NOMO-1 (cell line): ENCODE results near the gene ADGRE2.

Experiments
- DNase-seq, 2 experiments: peaks; one replicate each; lab custom pipeline; 2025; ENCODE audit not compliant: unreplicated experiment in 2 of 2; lab: John Stamatoyannopoulos, UW

Gene ADGRE2

DNA sequence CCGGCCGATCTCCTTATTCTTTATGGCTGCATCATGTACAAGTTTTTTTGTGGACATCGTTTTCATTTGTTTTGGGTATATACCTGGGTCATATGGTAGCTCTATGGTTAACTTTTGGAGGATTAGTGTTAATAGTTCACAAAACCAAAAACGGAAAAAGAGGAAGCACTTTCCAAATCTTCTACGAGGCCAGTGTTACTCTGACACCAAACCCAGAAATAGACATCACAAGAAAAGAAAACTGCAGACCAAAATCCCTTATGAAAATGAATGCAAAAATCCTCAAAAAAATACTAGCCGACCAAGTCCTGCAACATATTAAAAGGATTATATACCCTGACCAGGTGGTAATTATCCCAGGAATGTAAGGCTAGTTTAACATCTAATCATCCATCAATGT lies 29.8 kb downstream of the ADGRE2 start:
- peak; percentile 16 to 21 for DNase-seq

DNA sequence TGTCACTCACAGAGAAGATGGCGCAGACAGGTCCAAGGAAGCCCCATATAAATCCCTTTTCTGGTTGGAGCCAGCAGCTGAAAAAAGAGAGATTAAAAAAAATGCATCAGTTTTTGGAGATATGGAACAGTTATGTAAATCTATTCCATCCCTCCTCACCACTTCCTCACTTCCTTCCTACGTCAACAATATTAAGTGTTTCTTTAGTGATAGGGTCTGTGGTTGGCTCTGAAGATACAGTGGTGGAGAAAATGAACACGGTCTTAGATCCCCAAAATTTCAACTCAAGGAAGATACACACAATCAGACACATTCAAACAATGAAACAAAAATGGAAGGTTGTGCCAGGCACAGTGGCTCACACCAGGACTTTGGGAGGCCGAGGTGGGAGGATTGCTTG lies 31.5 kb downstream of the ADGRE2 start:
- DNase-seq, result no peak

DNA sequence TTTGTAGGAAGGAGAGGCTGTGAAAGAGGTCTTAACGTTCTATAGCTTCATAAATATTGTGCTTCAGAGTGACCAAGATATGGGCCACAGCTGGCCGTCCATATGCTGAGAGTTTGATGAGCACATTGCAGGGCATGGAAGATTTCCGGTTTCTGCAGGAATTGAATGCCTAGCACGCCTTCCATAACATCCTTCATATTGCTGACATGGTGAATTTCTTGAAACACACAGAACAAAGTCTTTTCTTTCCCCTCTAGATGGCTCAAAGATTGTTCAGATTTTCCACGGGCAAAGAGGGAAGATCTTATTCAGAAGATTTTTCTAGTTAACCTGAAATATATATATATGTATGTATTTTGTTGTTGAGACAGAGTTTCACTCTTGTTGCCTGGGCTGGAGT lies 42.4 kb downstream of the ADGRE2 start:
- DNase-seq, result no peak

DNA sequence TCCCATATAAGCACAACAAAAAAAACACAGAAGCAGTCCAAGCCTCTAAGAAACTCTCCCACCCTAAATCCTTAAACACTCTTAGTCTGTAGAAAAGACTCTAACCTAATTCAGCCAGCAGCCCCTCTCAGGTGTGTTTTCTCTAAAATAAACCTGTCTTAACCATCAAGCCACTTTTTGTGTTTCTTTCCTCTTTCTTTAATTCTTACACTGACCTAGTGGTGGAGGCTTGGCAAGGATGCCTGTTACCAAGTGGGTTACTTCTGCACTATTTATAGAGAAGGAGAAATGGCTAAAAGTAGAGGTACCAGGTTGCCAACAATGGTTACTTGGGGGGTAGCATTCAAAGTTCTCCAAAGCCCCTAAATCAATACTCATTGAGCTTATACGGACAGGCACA lies 44.8 kb downstream of the ADGRE2 start:
- DNase-seq, result no peak

DNA sequence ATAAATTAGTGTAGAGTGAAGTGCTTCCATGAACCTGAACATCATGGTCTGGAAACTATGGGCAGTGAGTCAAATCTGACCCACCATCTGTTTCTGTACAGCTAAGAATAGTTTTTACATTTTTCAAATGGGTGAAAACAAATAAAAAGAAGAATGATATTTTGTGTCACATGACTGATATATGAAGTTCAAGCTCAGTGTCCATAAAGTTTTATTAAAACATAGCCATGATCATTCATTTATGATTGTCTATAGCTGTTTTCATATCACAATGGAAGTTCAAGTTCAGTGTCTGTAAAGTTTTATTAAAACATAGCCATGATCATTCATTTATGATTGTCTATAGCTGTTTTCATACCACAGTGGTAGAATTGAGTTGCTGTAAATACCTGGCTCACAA lies 45.9 kb downstream of the ADGRE2 start:
- no peak for DNase-seq

DNA sequence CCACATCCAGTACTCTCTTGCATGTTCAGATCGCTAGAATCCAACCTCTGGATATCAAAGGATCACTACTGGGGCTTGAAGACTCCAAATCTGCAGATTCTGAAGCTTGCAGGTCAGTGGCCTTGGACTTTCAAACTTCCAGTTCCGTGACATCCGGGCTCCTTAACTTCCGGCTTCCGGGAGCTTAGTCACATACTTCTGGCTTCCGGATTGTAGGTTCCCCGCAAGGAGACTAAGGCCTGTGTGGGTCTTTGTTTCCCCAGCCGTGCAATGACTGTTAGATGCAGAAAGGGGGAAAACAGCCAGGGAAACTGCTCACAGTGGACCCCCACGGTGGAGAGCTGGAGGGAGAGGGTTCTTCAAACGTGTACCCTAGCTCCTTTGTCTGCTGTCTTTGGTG lies 47.2 kb downstream of the ADGRE2 start:
- no peak for DNase-seq

DNA sequence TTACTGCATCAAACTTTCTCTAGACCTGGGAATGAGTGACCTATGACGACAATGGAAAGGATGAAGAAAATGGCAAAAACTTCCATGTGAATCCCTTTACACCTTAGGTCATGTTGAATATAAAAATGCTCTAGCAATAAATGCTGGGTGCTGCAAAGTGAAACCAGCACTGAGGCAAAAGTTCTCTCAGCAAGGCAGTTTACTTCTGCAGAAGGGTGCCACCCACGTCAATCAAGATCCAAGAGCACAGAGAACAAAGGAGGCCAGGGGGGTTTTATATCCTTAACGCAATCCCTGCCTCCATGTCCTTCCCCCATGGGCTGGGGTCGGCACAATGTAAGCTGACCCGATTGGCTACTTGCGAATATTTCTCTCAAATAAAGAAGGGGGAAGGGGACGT lies 49.8 kb downstream of the ADGRE2 start:
- no peak for DNase-seq

DNA sequence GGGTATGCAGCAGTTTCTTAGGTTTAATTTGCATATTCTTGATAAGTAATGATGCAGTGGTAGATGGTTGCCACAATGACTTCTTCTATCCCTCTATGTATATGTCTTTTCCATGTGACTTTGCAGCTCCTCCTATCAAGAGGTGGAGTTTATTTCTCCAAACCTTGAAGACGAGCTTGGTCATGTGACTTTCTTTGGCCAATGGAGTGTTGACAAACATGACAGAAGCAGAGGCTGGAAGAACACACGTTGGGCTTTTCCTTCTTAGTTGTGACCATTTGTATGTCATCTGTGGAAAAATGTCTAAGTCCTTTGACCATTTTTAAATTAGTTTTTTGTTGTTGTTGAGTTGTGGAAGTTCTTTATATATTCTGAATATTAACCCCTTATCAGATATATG lies 56.2 kb downstream of the ADGRE2 start:
- no peak for DNase-seq

DNA sequence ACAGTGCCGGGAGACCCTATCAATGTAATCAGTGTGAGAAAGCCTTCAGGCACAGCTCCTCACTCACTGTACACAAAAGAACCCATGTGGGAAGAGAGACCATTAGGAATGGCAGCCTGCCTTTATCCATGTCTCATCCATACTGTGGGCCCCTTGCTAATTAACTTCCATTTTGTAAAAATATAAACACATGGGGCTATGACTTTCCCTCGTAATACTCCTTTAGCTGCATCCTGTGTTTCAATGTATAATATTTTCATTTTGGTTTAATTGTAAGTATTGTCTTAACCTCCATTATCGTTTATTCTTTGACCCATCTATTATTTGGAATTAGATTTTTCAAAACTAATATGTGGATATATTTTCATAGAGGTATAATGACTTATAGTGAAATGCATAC lies 59.2 kb downstream of the ADGRE2 start:
- DNase-seq, result no peak

DNA sequence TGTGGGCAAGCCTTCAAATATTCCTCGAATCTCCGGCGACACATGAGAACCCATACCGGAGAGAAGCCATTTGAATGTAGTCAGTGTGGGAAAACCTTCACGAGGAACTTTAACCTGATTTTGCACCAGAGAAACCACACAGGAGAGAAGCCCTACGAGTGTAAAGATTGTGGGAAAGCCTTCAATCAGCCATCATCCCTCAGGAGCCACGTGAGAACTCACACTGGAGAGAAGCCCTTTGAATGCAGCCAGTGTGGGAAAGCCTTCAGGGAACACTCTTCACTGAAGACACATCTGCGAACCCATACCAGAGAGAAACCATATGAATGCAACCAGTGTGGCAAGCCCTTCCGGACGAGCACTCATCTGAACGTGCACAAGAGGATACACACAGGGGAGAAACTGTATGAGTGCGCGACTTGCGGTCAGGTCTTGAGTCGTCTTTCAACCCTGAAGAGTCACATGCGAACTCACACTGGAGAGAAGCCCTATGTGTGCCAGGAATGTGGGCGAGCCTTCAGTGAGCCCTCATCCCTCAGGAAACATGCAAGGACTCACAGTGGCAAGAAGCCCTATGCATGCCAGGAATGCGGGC lies 59.7 kb downstream of the ADGRE2 start:
- peak in 1 of 2 experiments; percentile 1 for DNase-seq

DNA sequence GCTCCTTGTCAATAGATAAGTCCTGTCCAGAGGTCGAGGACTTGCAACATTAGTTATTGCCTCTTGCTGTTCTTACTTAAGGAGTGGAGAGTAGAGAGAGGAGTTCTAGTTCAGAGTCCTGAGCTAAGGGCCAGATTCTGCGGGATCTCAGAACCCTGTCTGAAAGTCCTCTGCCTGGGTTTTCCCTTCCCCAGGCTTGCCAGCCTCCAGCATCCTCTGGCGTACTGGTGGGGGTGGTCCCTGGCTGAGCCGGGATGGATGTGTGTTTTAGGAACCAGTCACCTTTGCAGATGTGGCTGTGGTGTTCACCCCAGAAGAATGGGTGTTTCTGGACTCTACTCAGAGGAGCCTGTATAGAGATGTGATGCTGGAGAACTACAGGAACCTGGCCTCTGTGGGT lies 62.5 kb downstream of the ADGRE2 start:
- no peak for DNase-seq

DNA sequence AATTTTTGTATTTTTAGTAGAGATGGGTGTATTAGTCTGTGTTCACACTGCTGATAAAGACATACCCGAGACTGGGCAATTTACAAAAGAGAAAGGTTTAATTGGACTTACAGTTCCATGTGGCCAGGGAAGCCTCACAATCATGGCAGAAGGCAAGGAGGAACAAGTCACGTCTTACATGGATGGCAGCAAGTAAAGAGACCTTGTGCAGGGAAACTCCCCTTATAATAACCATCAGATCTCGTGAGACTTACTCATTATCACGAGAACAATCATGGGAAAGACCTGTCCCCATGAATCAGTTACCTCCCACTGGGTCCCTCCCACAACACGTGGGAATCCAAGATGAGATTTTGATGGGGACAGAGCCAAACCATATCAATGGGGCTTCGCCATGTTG lies 73.9 kb downstream of the ADGRE2 start:
- no peak for DNase-seq

DNA sequence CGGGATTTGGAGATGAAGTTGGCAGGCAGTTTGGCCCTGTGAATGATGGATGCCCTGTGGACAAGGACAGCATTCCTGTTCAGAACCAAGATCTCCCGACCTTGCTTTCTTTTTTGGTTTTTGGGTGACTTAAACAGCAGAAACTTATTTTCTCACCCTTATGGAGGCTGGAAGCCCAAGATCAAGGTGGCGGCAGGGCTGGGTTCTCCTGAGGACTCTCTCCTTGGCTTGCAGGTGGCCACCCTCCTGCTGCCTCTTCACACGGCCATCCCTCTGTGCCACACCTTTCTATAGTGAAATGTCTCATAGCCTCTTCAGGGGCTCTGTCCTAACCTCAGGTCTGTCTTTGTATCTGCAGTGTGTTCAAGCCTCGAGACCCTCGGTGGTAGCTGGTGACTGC lies 74.5 kb downstream of the ADGRE2 start:
- no peak for DNase-seq

DNA sequence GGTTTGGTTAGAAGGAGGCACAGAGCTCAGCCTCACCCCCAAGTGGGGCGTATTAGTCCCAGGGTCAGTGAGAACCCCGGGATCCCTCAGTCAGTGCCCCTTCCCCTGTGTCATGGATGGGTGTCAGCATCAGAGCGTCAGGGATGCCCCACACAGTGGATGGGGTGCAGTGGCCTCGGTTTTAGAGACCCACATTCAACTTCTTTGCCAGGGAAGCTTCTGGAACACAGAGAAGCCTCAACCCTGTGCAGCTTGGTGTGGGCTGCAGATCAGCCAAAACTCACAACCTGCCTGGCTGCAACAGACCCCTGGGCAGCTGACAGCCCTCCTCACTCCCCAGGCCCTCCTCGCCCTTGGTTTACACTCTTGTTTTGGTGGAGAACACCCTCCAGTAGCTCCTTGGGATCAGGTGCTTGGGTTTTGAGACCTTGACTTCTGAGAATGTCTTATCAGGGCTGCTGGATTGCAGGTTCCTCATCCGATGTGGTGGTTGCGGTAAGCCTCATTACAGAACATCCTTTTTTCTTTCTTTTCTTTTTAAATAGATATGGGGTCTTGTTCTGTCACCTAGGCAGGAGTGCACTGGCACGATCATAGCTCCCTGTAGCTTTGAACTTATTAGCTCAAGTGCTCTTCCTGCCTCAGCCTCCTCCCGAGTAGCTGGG lies 77.5 kb downstream of the ADGRE2 start:
- DNase-seq, result no peak

DNA sequence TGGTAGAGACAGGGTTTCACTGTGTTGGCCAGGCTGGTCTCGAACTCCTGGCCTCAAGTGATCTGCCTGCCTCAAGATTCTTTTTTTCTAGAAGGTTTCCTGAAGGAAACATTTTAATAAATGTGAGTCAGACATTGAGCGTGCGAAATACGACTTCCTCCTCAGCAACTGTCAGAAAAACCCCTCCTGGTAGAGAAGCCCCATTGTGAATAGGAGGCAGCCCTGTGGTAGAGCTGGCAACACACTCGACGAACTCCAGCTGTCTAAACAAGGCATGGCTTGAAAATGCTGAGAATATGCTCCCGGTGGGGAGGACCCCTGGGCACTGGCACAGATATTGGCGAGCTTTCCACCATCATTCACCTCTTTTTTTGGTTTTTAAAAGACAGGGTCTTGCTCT lies 78.7 kb downstream of the ADGRE2 start:
- no peak for DNase-seq

DNA sequence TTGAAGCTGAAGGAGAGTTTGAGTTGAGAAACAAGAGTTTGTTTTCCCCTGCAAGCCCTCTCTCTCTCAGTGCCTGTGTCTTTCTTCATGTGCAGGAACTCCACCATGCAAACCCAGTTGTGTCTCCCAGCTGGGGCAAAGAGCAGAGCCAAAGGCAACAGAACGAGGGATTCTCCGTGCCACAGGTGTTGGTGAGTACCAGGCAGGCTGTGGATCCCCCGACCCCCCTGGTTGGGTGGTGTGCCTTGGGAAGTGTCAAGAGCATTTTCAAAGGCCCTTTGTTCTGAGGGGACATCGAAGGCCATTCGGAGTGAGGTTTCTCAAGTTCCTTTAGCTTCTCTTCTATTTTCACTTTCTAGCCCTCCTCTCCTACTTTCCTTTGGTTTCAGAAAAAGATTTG lies 82.9 kb downstream of the ADGRE2 start:
- no peak for DNase-seq

DNA sequence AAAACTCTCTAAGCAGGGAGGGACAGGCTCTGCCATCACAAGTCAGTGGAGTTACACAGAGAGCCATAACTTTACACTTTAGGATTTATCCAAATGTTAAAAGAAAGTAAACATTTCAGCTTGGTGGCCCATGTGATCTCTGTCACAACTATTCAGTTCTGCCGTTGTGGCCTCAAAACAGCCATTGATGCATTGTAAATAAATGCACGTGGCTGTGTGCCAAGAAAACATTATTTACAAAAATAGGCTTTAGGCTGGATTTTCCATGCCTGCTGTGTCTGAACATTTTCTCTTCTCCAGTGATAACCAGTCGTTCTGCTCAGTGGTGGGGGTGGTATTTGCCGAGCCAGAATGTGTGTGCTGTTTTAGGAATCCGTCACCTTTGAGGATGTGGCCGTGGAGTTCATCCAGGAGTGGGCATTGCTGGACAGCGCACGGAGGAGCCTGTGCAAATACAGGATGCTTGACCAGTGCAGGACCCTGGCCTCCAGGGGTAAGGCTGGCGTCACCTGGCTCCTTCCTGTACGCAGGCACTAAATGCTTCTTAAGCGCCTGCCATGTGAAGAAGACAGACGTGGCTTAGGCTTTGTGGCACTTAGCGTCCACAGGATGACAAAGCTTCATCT lies 83.6 kb downstream of the ADGRE2 start:
- DNase-seq, result no peak

DNA sequence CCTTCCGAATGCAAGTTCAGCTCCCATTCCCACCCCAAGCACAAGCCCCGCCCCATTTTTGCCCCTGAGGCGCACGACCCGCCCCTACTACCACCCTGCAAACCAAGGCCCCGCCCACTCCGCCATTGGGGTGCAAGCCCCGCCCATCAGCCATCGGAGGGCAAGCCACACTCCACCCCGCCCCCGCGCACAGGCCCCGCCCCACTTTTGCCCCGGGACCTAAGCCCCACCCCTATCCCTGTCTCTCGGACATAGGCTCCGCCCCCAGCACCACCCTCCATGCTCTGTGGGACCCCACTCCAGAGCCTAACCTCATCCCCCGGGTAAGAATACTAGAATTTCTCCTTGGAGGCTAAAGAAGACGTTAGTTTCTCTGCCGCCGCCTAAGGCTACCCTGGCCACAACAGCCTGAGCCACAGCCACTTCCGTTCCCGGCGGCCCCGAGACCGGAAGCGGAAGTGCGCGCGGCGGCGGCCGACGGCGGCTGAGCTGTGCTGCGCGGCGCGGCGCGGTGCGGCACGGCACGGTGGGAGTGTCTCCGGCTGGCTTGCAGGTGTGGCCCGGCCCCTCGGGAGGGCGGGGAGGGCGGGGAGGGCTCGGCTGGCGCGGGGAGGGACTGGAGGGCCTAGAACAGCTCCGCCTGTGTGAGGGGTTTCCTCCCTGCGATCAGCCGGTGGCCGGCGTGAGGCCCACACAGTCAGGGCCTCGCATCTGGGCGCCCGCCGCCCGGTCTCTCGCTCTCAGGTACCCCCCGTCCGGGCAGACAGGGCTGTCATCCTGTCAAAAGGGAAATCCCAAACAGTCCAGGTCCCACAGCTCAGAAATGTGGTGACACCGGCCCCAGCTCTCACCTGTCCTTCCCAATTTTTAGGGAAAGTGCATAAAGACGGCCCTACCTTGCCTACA lies 88.5 kb downstream of the ADGRE2 start, which contains the start of gene ZNF333:
Gene ZNF333 (plus strand): TSS at position 451 of the 906 bp plus-strand sequence. CDS start 3,444 bp downstream, outside the sequence.
- DNase-seq, result peak; percentile 93

DNA sequence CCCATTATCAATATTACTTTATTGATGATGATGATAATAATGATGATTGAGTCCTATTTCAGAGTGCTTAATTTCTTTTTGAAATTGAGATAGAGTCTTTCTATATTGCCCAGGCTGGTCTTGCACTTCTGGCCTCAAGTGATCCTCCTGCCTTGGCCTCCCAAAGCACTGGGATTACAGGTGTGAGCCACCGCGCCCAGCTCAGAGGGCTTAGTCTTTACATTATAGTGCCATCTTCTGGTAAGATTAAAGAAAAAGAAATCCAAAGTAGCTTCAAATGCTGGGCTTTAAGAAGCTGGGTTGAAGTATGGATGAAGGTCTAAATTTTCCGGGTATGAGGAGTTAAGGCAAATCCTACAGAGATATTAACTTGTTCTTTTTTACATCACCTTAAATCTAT lies 91.9 kb downstream of the ADGRE2 start:
- DNase-seq, result peak; percentile 27 to 45

DNA sequence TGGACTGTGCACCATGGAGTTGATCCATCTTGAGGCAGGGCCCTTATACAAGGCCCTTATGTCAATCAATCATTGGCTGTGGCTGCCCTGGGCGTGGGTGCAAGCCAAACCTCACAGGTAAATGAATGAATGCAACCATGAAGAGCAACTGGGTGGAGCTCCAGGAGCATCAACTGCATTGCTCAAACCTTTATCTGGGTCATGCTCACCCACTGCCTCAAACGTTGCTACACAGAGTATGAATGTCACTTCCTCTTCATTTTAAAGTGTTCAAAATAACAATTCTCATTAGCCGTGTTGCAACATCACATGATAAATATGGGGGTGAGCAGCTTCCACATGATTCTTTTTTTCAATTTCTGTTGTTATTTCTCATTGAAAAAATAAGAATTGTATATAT lies 94.9 kb downstream of the ADGRE2 start:
- peak; percentile 81 to 94 for DNase-seq
